ENCODE data around the gene ROR2.

ROR2 gene

GRCh38 chr9:91900055-91900796, 49.8 kb downstream of the ROR2 start:
- DNase-seq, result no peak

DNA sequence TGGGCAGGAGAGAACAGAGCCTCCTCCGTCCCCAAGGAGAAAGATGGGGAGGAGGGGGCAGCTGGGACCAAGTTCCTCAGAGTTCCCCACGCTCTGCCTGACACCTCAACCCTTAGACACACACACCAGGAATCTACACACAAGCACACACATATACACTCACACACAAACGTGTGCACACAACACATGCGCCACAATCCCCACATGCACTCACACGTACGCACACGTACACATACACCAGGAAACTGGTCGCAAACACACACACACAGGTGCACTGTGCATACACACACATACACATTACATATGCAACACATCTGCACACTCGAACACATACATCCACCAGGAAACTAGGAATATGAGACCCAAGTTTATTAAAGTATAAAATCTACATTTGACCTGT, 50.4 kb downstream of the ROR2 start:
- DNase-seq, result no peak

DNA sequence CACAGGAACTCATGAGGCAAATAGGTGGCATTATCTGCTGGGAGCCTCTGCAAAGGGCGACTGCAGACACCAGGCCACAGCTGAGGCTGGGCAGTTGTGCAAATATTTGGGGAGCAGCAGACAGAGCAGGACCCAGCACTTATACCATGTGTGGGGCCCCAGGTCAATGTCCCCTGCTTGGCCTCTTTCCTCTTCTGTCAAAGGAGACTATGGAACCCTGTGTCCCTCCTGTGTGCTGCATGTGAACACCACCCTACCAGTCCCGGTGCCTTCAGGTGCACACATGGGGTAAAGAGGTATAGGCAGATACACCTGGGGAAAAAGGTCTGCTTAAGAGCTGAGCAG, 50.8 kb downstream of the ROR2 start:
- DNase-seq, result no peak

DNA sequence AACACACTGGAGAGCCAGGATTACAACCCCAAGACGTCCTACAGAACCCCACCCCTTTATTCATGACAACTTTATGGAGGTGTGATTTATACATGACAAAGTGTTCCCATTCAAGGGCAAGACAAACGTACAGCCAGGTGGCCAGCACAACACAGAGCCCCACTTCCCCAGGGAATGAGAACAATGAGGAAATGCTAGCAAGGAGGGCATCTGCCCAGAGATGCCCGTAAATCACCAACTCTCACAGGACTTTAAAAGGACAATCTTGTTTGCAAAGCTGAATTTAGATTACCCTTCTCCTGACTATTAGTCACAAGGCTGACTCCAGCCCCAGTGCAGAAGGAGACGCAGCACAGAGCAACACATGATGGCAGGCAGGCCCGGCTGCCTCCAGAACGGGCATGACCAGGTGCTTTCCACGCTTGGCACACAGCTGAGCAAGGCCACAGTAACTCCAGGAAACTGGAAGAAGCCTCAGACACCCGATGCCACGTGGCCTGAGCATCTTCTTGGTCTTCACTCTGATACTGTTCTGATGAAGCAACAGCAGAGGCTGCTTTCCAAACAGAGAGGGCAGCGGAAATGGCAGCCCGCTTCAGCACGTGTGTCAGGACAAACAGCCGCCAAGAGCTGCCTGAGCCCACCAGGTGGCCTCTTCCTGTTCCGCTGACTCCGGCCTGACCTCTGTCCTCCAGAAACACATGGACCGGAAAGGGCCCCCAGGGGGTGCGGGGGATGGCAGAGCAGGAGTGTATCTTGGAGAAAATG, 51.4 kb downstream of the ROR2 start:
- DNase-seq, result no peak

DNA sequence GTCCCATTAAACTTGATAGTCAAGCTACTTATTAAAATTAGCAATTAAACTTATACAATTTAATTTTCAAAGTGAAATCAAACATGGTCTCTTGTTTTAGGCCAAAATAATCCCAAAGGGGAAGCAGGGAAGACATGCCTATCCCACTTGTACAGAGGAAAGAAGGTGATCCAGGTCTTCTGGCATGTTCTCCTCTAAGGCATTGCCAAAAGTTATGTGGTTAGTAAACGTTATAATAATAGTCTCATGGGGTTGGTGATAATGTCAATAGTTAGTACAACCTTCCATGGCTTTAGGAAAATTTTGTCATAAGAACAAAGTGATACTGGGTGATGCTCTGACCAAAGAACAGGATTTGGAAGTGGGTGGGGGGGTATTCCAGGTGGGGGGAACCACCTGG, 52.8 kb downstream of the ROR2 start:
- DNase-seq, result no peak

DNA sequence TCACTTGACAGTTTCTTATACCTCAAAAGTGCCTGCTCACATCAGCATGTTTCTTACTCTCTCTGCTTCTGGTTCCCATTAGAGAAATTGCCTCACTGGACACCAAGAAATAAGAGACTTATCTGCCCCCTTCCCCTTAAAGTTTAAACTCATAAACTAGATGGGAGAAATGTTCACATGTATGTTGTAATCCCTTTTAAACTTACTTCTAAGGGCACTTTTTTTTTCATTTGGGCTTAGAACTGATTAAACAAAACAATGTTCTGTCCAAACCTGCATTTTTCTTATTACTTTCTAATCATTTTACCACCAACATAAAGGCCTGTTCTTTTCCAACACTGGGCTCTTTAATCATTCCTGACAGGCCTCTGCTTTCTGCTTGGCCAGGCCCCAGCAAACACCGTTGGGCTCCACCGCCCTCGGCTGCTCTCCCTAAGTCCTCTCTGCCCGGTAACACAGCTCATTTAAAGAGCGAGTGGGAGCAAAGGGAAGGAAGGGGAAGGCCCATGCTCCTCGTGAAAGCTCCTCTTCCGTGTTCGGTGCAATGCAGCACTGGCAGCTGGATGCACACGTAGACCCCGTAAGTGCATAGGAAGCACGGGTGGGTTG, 53.4 kb downstream of the ROR2 start:
- DNase-seq, result no peak

- DNase-seq, result no peak
Measured at GRCh38 chr9:91896097-91896496, 53.9 kb downstream of the ROR2 start.

DNA sequence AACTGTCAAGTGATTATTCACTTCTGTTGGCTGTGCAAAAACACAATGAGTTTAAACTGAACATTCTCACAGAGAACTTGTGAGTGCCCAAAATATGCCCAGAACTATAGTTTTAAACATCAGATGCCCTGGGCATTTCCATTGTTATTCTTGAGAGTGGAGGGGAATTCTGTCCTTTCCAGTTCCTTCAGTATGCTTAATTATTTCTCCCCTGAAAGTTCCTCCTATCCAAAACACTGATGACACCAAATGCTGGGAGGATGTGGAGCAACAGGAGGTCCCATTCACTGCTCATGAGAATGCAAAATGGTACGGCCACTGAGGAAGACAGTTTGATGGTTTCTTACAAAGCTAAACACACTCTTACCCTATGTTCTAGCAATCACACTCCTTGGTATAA, 55.5 kb downstream of the ROR2 start:
- DNase-seq, result no peak

DNA sequence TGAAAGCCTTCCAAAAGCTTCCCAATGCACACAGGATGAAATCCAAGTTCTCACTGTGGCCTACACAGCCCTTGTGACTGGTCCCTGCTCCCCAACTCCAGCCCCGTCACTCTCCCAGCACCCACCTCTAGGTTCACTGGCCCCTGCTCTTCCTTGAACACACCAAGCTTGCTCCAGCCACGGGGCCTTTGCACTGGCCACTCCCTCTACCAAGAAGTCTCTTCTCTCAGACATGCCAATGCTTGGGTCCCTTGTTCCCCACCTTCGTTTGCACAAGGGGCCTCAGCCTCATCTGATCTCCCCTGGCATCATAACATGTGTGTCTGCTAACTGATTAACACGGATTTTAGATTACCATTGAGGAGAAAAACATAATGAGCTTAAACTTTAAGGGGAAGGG, 56.0 kb downstream of the ROR2 start:
- no peak for DNase-seq

GRCh38 chr9:91891915-91892314, 58.1 kb downstream of the ROR2 start:
- DNase-seq, result no peak

GRCh38 chr9:91890662-91891061, 59.4 kb downstream of the ROR2 start:
- DNase-seq, result no peak

DNA sequence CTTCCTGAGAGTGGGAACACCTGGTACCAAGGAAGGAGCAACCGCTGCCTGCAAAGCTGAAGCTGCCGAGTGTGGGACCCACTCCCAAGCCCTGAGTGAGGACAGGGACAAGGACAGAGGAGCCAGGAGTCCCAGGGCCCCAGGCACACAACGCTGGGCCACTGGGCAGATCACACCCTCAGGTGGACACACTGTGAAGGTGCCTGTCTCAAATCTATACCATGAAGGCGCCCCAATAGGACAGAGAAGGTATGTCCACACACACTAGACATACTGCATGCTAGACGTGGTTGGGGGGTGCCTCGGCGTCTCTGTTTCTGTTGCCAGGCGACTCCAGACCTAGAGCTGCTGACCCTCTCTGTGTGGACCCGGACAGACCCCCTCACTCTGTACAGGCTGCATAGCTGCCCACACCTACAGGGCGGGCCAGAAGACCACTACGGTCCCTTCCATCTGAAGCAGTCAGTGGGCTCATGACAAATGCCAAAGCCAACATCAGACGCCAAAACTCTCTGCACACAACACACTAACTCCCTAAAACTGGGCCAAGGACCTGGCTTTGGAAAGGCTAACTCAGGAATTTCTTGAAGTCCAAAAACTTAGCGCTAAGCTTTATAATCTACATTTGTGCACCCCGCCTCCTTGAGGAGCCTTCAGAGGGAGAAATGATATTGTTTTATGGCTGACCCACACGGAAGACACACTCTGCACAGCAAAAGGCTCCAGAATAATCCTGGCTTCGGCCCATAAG, 60.7 kb downstream of the ROR2 start:
- no peak for DNase-seq

DNA sequence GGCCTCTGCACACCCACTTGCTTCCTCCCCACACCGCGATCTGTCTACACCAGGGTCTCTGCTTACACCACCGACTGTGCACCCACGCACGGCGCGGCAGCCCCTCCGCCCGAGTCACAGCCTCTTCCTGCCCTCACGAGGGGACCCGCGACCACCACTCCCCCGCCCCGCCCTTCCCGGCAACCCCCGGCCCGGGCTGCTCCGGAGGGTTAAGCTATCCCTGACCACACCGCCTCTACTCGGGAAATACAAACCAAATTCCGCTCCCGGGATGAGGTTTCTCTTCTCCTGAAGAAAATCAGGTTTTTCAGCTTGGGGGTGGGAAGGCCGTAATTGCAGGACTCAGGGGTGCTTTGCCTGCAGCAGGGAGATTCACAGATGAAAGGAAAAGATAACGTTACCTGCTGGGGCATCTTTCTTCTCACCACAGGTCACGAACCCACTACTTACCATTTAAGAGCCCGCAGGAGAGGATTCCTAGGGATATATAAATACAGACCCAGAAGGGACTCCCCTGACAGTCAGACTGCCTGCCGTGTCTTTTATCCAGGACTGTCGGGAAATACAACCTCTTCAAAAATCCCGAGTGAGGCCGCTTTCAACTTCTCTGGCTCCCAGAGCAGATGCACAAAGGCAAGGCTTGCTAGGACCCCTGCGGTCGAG, 63.5 kb downstream of the ROR2 start:
- no peak for DNase-seq

GRCh38 chr9:91885746-91886413, 64.1 kb downstream of the ROR2 start:
- DNase-seq, result no peak

GRCh38 chr9:91884696-91885687, 65.0 kb downstream of the ROR2 start:
- no peak for DNase-seq

DNA sequence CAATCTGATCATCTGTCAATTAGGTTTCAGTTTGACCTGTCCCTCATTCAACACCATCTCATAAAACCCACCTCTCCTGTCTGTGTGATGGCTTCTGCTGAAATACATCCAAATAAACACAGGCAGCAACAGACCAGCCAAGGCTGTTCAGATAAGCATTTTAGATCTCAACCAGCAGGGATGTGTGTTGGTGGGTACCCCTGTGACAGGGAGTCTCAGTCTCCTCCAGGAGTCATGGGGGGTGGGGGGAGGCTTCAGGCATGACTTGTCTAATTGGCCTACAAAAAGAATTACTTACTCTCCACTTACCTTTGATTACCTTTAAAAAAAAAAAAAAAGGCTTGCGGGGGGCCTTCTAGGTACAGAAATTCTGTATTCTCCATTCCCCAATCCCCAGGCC, 65.9 kb downstream of the ROR2 start:
- DNase-seq, result no peak

GRCh38 chr9:91883503-91883902, 66.5 kb downstream of the ROR2 start:
- DNase-seq, result no peak

- DNase-seq, result no peak
Measured at GRCh38 chr9:91882627-91883026, 67.4 kb downstream of the ROR2 start.

- DNase-seq, result no peak
Measured at GRCh38 chr9:91880378-91880972, 69.6 kb downstream of the ROR2 start.

DNA sequence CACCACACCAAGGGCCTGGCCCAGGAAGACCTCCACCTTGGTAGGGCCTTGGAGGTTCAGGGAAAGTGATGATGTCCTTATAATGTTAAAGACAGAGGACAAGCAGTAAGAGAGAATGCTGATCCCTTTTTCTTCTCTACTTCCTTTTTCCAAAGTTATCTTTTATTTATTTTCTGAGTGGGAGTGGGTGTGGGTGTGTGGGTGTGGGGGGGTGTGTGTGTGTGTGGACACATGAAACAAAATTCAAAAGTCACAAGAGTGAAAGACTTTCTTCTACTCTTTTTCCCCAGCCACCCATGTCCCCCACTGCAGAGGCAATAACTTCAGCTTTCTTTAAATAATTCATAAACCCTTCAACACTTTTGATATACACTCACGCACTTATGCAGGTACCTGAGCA, 70.8 kb downstream of the ROR2 start:
- DNase-seq, result no peak

DNA sequence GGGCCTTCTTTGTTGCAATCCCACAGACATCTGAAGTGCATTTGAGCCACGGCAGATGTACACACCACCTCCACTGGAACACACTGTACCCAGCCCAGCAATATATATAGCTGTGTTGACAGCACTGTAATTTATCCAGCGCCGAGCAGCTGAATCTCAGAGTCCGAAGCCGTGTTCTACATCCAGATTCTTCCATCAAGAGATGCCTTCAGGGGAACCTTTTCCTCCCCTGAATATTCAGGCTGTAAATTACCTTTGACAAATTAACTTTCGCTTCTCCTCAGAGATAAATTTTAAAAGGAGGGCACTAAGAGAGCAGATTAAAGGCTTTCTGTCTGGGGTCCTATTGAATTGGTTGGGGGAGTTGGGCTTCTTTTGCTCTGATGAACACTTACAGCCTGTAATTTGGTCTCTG, 76.4 kb downstream of the ROR2 start:
- DNase-seq, result no peak
